Measurements from ENCODE around the gene IL2. TPM values are rescaled to one million over a fixed set of nuclear protein-coding genes. Genes with fewer than 3 reads are reported as not detected.

IL2 gene
- polyA plus RNA-seq, 1 donor (not counting 4 experiments of a cell fraction or from before 2014, with no cell fraction given) = not detected

GRCh38 chr4:122458625-122459024 is 2.1 kb upstream of the IL2 start:
- no peaks in the 10 kb centered on the region for H3K4me1 ChIP-seq (ENCODE audit: control insufficient read depth, extremely low read depth, insufficient read depth, low read length)
- FAIRE-seq (no peak), DNase-seq (ENCODE audit: low read depth, low spot score) (no peak)
- no peaks in the 10 kb centered on the region for H4K20me1 ChIP-seq (ENCODE audit: control insufficient read depth, extremely low read depth, insufficient read depth, low read length)
- no peak overlapping the region for H3K9ac ChIP-seq (ENCODE audit: control insufficient read depth, extremely low read depth, insufficient read depth, low read length)
- H3K9me1 ChIP-seq (ENCODE audit: control insufficient read depth, extremely low read depth, insufficient read depth, low read length) = no peaks in the 10 kb centered on the region
- dilution Hi-C loops (cut with MboI; ENCODE audit: extremely low pct_ligation_motif_present, low sequenced_read_pairs) = no loop called here
- H3K4me2 ChIP-seq (ENCODE audit: control insufficient read depth, extremely low read depth, insufficient read depth, low read depth, low read length) = peak overlapping the region; percentile 46
- H2AFZ ChIP-seq (ENCODE audit: control insufficient read depth, low read length) = no peak overlapping the region
- H3K9me3 ChIP-seq (ENCODE audit: control insufficient read depth, low read depth, low read length) = no peaks in the 10 kb centered on the region
- H3K27me3 ChIP-seq (ENCODE audit: control insufficient read depth, extremely low read depth, insufficient read depth, low read length) = no peaks in the 10 kb centered on the region
- no peak overlapping the region for H3K27ac ChIP-seq (ENCODE audit: control insufficient read depth, insufficient read depth, low read length)
- no peaks in the 10 kb centered on the region for H3K36me3 ChIP-seq (ENCODE audit: control insufficient read depth in 2 of 2, extremely low read depth in 1 of 2, insufficient read depth in 2 of 2, low read length in 2 of 2)
- TF ChIP-seq EZH2 (IDR thresholded peaks at IDR 0.05; ENCODE audit: low read length) (no peak), CTCF (optimal IDR thresholded peaks at IDR 0.05 in 1 of 3, IDR thresholded peaks at IDR 0.05 in 1 of 3, conservative IDR thresholded peaks at IDR 0.05 in 1 of 3; ENCODE audit: extremely low read depth in 1 of 3, insufficient read depth in 2 of 3, low read length in 3 of 3) (no peak)
- no peaks in the 10 kb centered on the region for H3K79me2 ChIP-seq (ENCODE audit: control insufficient read depth, insufficient read depth, low read length)
- H3K4me3 ChIP-seq (ENCODE audit: control insufficient read depth in 2 of 3, extremely low read depth in 1 of 3, insufficient read depth in 2 of 3, low read depth in 1 of 3, low read length in 3 of 3) = no peak overlapping the region

GRCh38 chr4:122453384-122453995 is 3.0 kb downstream of the IL2 start:
- no peak for DNase-seq (ENCODE audit: low read depth, low spot score)
- Histone ChIP-seq H3K4me1 (ENCODE audit: control insufficient read depth, extremely low read depth, insufficient read depth, low read length) (no peaks in the 10 kb centered on the region), H3K27ac (ENCODE audit: control insufficient read depth, insufficient read depth, low read length) (no peak overlapping the region), H2AFZ (ENCODE audit: control insufficient read depth, low read length) (no peak overlapping the region), H3K4me3 (ENCODE audit: control insufficient read depth in 2 of 3, extremely low read depth in 1 of 3, insufficient read depth in 2 of 3, low read depth in 1 of 3, low read length in 3 of 3) (no peak overlapping the region), H3K36me3 (ENCODE audit: control insufficient read depth in 2 of 2, extremely low read depth in 1 of 2, insufficient read depth in 2 of 2, low read length in 2 of 2) (no peaks in the 10 kb centered on the region), H3K27me3 (ENCODE audit: control insufficient read depth, extremely low read depth, insufficient read depth, low read length) (no peaks in the 10 kb centered on the region), H3K9me1 (ENCODE audit: control insufficient read depth, extremely low read depth, insufficient read depth, low read length) (no peaks in the 10 kb centered on the region), H3K9me3 (ENCODE audit: control insufficient read depth, low read depth, low read length) (no peaks in the 10 kb centered on the region), H4K20me1 (ENCODE audit: control insufficient read depth, extremely low read depth, insufficient read depth, low read length) (no peaks in the 10 kb centered on the region), H3K4me2 (ENCODE audit: control insufficient read depth, extremely low read depth, insufficient read depth, low read depth, low read length) (no peak overlapping the region), H3K79me2 (ENCODE audit: control insufficient read depth, insufficient read depth, low read length) (no peaks in the 10 kb centered on the region), H3K9ac (ENCODE audit: control insufficient read depth, extremely low read depth, insufficient read depth, low read length) (no peak overlapping the region)
- TF ChIP-seq CTCF (optimal IDR thresholded peaks at IDR 0.05 in 1 of 3, IDR thresholded peaks at IDR 0.05 in 1 of 3, conservative IDR thresholded peaks at IDR 0.05 in 1 of 3; ENCODE audit: extremely low read depth in 1 of 3, insufficient read depth in 2 of 3, low read length in 3 of 3) (no peak), EZH2 (IDR thresholded peaks at IDR 0.05; ENCODE audit: low read length) (no peak)
- dilution Hi-C loops (cut with MboI; ENCODE audit: extremely low pct_ligation_motif_present, low sequenced_read_pairs) = no loop called here
- no peak for FAIRE-seq

All from keratinocyte (primary cell).